HepG2 (cell line): ENCODE measurements around the gene C5. TPM values are rescaled to one million over a fixed set of nuclear protein-coding genes. Genes with fewer than 3 reads are reported as not detected.

Experiments
- ASH2L ChIP-seq: fragments of 300-600, 200-600 bp; sonication (generic); IDR thresholded peaks from 2 replicates; pipeline ENCODE4 v1.7.0; 2017; ENCODE audit warnings: low read depth, mild to moderate bottlenecking, moderate library complexity, mixed read lengths, low read length; ENCODE audit not compliant: insufficient read length
- CREM ChIP-seq, 2 experiments: sonication (generic) in 1 of 2; formaldehyde crosslinking in 1 of 2; IDR thresholded peaks; 2 replicates each; pipeline versions ENCODE4 v1.4.0 to v1.6.1; 2016 to 2020; ENCODE audit warnings: antibody characterized with exemption in 1 of 2, mild to moderate bottlenecking in 1 of 2, missing genetic modification reagents in 1 of 2
- ZNF138 ChIP-seq: sonication (generic); formaldehyde crosslinking; IDR thresholded peaks from 2 replicates; pipeline ENCODE4 v1.5.0; 2020; ENCODE audit warnings: mild to moderate bottlenecking, low read depth, missing genetic modification reagents
- ZNF501 ChIP-seq: sonication (generic); formaldehyde crosslinking; IDR thresholded peaks from 2 replicates; pipeline ENCODE4 v1.5.1; 2020; ENCODE audit warnings: mild to moderate bottlenecking, moderate library complexity, missing genetic modification reagents
- ZNF839 ChIP-seq: sonication (generic); formaldehyde crosslinking; IDR thresholded peaks from 2 replicates; pipeline ENCODE4 v1.4.0; 2020; ENCODE audit warnings: missing genetic modification reagents, mild to moderate bottlenecking, borderline replicate concordance
- polyA plus RNA-seq, 8 experiments: library from polyadenylated mRNA; depleted of rRNA in 3 of 8; stranded (reverse) in 7 of 8; unstranded in 1 of 8; fragments of >200 nt; fragmentation: Illumina TruSeq in 4 of 8; extraction: Trizol in 4 of 8; gene quantifications; 2 replicates each; pipeline versions ENCODE4 v1.2.1 to v1.2.3, GENCODE V29; 2011 to 2016; ENCODE audit warnings: low read depth in 4 of 8, missing spikeins in 1 of 8, mixed read lengths in 1 of 8; ENCODE audit not compliant: insufficient read depth in 1 of 8
- total RNA-seq, 5 experiments: library from RNA; depleted of rRNA; stranded (reverse); fragments of >200 nt; fragmentation: Illumina TruSeq; extraction: Trizol; gene quantifications; 2 replicates each; pipeline ENCODE4 v1.2.3, GENCODE V29; 2016; ENCODE audit warnings: low read depth in 1 of 5
- TF ChIP-seq, protein P1 (sequence below): IDR thresholded peaks from 2 replicates; pipeline ENCODE4 v1.4.0; 2020; ENCODE audit warnings: mild to moderate bottlenecking, missing genetic modification reagents
- TF ChIP-seq, protein P2 (sequence below): IDR thresholded peaks from 2 replicates; pipeline ENCODE4 v1.6.1; 2016; ENCODE audit warnings: mild to moderate bottlenecking
- TF ChIP-seq, protein P3 (sequence below): sonication (generic); formaldehyde crosslinking; conservative IDR thresholded peaks from 2 replicates; pipeline ENCODE4 v1.4.0; 2020; ENCODE audit warnings: missing genetic modification reagents

Gene C5
- total and polyA plus RNA-seq, 2 of the 13 experiments (the other 11 are each of a cell fraction or from before 2014, with no cell fraction given): 57.6 to 192 TPM

DNA sequence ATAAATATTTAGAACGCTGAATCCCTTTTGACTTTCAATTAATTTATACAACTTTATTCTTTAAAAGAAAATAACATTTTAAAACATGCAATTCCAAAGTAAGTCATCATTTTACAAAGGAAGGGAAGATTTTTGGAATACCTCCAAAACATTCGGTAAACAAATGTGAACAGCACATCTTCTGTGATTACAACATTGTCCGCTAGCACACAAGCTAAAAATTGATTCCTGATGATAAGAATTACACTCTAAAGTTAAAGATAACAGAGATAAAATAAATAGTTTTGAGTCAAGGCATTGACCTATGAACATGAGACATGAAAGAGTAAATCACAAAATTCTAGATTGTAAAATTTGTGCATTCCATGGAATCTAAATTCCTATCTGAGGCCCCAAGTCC lies 67.2 kb downstream of the C5 start (continued):
- TF ChIP-seq ZNF839 (CRISPR knock-in tag) (no peak), ZNF501 (CRISPR knock-in tag) (no peak), ZNF138 (CRISPR knock-in tag) (no peak), CREM (IDR thresholded peaks at IDR 0.05) (peak; percentile 44; the same call in 1 of the 2 replicates), CREM (CRISPR knock-in tag; IDR thresholded peaks at IDR 0.05) (no peak), ASH2L (no peak)
- TF ChIP-seq, protein P1, sequence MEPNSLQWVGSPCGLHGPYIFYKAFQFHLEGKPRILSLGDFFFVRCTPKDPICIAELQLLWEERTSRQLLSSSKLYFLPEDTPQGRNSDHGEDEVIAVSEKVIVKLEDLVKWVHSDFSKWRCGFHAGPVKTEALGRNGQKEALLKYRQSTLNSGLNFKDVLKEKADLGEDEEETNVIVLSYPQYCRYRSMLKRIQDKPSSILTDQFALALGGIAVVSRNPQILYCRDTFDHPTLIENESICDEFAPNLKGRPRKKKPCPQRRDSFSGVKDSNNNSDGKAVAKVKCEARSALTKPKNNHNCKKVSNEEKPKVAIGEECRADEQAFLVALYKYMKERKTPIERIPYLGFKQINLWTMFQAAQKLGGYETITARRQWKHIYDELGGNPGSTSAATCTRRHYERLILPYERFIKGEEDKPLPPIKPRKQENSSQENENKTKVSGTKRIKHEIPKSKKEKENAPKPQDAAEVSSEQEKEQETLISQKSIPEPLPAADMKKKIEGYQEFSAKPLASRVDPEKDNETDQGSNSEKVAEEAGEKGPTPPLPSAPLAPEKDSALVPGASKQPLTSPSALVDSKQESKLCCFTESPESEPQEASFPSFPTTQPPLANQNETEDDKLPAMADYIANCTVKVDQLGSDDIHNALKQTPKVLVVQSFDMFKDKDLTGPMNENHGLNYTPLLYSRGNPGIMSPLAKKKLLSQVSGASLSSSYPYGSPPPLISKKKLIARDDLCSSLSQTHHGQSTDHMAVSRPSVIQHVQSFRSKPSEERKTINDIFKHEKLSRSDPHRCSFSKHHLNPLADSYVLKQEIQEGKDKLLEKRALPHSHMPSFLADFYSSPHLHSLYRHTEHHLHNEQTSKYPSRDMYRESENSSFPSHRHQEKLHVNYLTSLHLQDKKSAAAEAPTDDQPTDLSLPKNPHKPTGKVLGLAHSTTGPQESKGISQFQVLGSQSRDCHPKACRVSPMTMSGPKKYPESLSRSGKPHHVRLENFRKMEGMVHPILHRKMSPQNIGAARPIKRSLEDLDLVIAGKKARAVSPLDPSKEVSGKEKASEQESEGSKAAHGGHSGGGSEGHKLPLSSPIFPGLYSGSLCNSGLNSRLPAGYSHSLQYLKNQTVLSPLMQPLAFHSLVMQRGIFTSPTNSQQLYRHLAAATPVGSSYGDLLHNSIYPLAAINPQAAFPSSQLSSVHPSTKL: peak; percentile 10; the same call in 1 of the 2 replicates
- TF ChIP-seq, protein P2, sequence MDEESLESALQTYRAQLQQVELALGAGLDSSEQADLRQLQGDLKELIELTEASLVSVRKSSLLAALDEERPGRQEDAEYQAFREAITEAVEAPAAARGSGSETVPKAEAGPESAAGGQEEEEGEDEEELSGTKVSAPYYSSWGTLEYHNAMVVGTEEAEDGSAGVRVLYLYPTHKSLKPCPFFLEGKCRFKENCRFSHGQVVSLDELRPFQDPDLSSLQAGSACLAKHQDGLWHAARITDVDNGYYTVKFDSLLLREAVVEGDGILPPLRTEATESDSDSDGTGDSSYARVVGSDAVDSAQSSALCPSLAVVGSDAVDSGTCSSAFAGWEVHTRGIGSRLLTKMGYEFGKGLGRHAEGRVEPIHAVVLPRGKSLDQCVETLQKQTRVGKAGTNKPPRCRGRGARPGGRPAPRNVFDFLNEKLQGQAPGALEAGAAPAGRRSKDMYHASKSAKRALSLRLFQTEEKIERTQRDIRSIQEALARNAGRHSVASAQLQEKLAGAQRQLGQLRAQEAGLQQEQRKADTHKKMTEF: no peak
- TF ChIP-seq, protein P3, sequence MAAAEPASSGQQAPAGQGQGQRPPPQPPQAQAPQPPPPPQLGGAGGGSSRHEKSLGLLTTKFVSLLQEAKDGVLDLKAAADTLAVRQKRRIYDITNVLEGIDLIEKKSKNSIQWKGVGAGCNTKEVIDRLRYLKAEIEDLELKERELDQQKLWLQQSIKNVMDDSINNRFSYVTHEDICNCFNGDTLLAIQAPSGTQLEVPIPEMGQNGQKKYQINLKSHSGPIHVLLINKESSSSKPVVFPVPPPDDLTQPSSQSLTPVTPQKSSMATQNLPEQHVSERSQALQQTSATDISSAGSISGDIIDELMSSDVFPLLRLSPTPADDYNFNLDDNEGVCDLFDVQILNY (CRISPR knock-in tag): no peak
- TF ChIP-seq, all 625 proteins: peak for 11
